ENCODE results near the gene SLC8A3. TPM values are rescaled to one million over a fixed set of nuclear protein-coding genes. Genes with fewer than 3 reads are reported as not detected.

Gene SLC8A3
- total and polyA plus RNA-seq, 2 donors (not counting 3 experiments of a cell fraction or from before 2014, with no cell fraction given): not detected

DNA sequence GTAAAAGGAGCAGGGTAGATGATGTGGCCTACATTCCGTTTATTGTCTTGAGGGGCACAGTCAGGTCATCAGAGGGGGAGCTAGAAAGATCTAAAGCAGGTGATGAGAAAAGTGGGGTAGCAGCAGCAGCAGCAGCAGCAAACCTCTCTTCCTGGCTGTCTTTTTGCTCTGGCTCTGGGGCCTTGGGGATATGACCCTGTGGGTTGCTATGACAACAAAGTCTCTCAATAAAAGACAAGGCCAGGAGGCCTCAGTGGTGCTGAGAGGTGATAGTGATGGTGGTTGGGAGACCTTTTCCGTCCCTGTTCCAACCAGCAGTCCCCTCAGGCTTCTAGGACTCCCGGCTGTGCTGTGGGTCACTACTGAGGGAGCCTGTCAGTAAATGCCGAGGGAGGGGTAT, 138.6 kb downstream of the SLC8A3 start:
- Histone ChIP-seq H3K27me3 (ENCODE audit: control insufficient read depth in 2 of 2, insufficient read depth in 2 of 2, low read length in 2 of 2) (no peaks in the 10 kb centered on the region), H3K9me3 (replicated peaks; ENCODE audit: control insufficient read depth, insufficient read depth, low read length) (no peaks in the 10 kb centered on the region), H3K9me1 (replicated peaks; ENCODE audit: control insufficient read depth, extremely low read depth, insufficient read depth, low read length) (no peaks in the 10 kb centered on the region), H2AFZ (ENCODE audit: low read depth, low read length) (no peak overlapping the region), H3K36me3 (ENCODE audit: control insufficient read depth in 2 of 2, extremely low read depth in 1 of 2, insufficient read depth in 2 of 2, low read length in 2 of 2) (no peaks in the 10 kb centered on the region), H3K27ac (ENCODE audit: insufficient read depth, low read depth, low read length) (no peak overlapping the region), H3K4me1 (ENCODE audit: control insufficient read depth, extremely low read depth, insufficient read depth, low read length) (no peaks in the 10 kb centered on the region), H3K79me2 (ENCODE audit: control insufficient read depth, insufficient read depth, low read length) (no peaks in the 10 kb centered on the region), H4K20me1 (replicated peaks; ENCODE audit: control insufficient read depth, extremely low read depth, insufficient read depth, low read length) (no peaks in the 10 kb centered on the region), H3K9ac (replicated peaks; ENCODE audit: extremely low read depth, insufficient read depth, low read length) (no peak overlapping the region), H3K4me2 (ENCODE audit: insufficient read depth, low read length) (no peak overlapping the region), H3K4me3 (replicated peaks in 1 of 3; ENCODE audit: insufficient read depth in 1 of 3, low read depth in 1 of 3, low read length in 3 of 3) (no peak overlapping the region)
- ChIA-PET CTCF (interaction anchor here (0.8 kb wide), 1 partner anchor 24 kb away, joined by 3 read pairs; no protein-coding TSS in a partner anchor), POLR2A (no interaction called here)
- DNase-seq (ENCODE audit: low read depth, low spot score) (no peak), FAIRE-seq (no peak)
- intact Hi-C loops (cut with micrococcal nuclease): no loop called here
- no peak for TF ChIP-seq POLR2A (IDR thresholded peaks at IDR 0.05; ENCODE audit: low read depth, low read length)
- no peak for TF ChIP-seq MAX (IDR thresholded peaks at IDR 0.05; ENCODE audit: insufficient read depth, insufficient read length)
- TF ChIP-seq POLR2AphosphoS5 (IDR thresholded peaks at IDR 0.05; ENCODE audit: insufficient read depth, low read depth, low read length): no peak
- no peak for TF ChIP-seq JUN (IDR thresholded peaks at IDR 0.05; ENCODE audit: borderline replicate concordance, insufficient read depth, insufficient read length, low read depth)
- TF ChIP-seq FOS (IDR thresholded peaks at IDR 0.05; ENCODE audit: borderline replicate concordance, insufficient read depth, low read length): no peak
- no peak for TF ChIP-seq EZH2 (IDR thresholded peaks at IDR 0.05; ENCODE audit: borderline replicate concordance, low read depth, low read length, severe bottlenecking)
- dilution Hi-C loops (cut with MboI; ENCODE audit: extremely low pct_ligation_motif_present, low sequenced_read_pairs): no loop called here
- BruUV-seq (replicated peaks): no TSS peak

- no TSS peak for BruUV-seq (replicated peaks)
- no peak overlapping the region for H3K4me3 ChIP-seq (replicated peaks in 1 of 3; ENCODE audit: insufficient read depth in 1 of 3, low read depth in 1 of 3, low read length in 3 of 3)
- no peaks in the 10 kb centered on the region for H3K9me1 ChIP-seq (replicated peaks; ENCODE audit: control insufficient read depth, extremely low read depth, insufficient read depth, low read length)
- H3K9ac ChIP-seq (replicated peaks; ENCODE audit: extremely low read depth, insufficient read depth, low read length): no peak overlapping the region
- no peaks in the 10 kb centered on the region for H3K27me3 ChIP-seq (ENCODE audit: control insufficient read depth in 2 of 2, insufficient read depth in 2 of 2, low read length in 2 of 2)
- no peaks in the 10 kb centered on the region for H3K36me3 ChIP-seq (ENCODE audit: control insufficient read depth in 2 of 2, extremely low read depth in 1 of 2, insufficient read depth in 2 of 2, low read length in 2 of 2)
- no peak for FAIRE-seq
- intact Hi-C loops (cut with micrococcal nuclease) (no loop called here), dilution Hi-C loops (cut with MboI; ENCODE audit: extremely low pct_ligation_motif_present, low sequenced_read_pairs) (no loop called here)
- ChIA-PET POLR2A (no interaction called here), CTCF (interaction anchor here (0.8 kb wide), 1 partner anchor 24 kb away, joined by 3 read pairs; no protein-coding TSS in a partner anchor)
- no peaks in the 10 kb centered on the region for H3K79me2 ChIP-seq (ENCODE audit: control insufficient read depth, insufficient read depth, low read length)
- H4K20me1 ChIP-seq (replicated peaks; ENCODE audit: control insufficient read depth, extremely low read depth, insufficient read depth, low read length): no peaks in the 10 kb centered on the region
- H3K4me1 ChIP-seq (ENCODE audit: control insufficient read depth, extremely low read depth, insufficient read depth, low read length): no peaks in the 10 kb centered on the region
- no peak overlapping the region for H3K4me2 ChIP-seq (ENCODE audit: insufficient read depth, low read length)
- no peak for TF ChIP-seq EZH2 (IDR thresholded peaks at IDR 0.05; ENCODE audit: borderline replicate concordance, low read depth, low read length, severe bottlenecking)
- H2AFZ ChIP-seq (ENCODE audit: low read depth, low read length): no peak overlapping the region
- DNase-seq (ENCODE audit: low read depth, low spot score): no peak
- no peaks in the 10 kb centered on the region for H3K9me3 ChIP-seq (replicated peaks; ENCODE audit: control insufficient read depth, insufficient read depth, low read length)
- no peak overlapping the region for H3K27ac ChIP-seq (ENCODE audit: insufficient read depth, low read depth, low read length)
These were observed 139.1 kb downstream of the SLC8A3 start for GRCh38 chr14:70049605-70050004.

Data from endothelial cell of umbilical vein (primary cell).